NB4 (cell line): ENCODE measurements around the gene UBIAD1.

ENCODE experiments used
- DNase-seq: peaks from one replicate; pipeline ENCODE4 v3.0.0; 2010; ENCODE audit warnings: low read depth
- H3K4me3 ChIP-seq: one replicate; pipeline ENCODE4 v1.5.1; 2011; ENCODE audit warnings: mild to moderate bottlenecking, low read depth, low read length, moderate library complexity
- MYC ChIP-seq: IDR thresholded peaks from 2 replicates; pipeline ENCODE4 v1.6.1; 2011; ENCODE audit warnings: low read depth, low read length
- POLR2A ChIP-seq: IDR thresholded peaks from 2 replicates; pipeline ENCODE4 v1.6.1; 2011; ENCODE audit warnings: mild to moderate bottlenecking; ENCODE audit not compliant: insufficient read length; ENCODE audit errors: extremely low read depth
- TF ChIP-seq, protein P1 (sequence below): IDR thresholded peaks from 2 replicates; pipeline ENCODE4 v1.6.1; 2011; ENCODE audit warnings: low read depth, low read length
- TF ChIP-seq, protein P2 (sequence below): IDR thresholded peaks from one replicate; pipeline ENCODE4 v1.5.1; 2012; ENCODE audit warnings: low read depth, low read length

UBIAD1 gene

DNA sequence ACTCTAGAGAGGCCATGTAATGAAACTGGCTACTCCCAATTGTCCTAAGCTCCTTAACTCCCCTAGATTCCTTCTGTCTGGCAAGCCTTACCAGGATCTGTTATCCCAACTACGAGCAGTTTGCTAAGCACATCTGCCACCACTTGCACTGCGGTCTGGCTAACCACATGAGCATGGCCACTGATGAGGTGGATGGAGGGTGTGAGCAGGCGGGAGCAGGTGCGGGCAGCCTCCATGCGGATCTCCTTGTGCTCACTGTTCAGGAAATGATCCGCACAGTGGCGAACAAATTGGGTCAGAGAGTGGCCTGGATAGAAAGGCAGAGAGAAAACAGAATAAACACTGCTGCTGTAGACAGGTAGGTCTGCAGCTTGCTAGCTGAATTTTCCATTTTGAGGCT is 34.7 kb upstream of the UBIAD1 start:
- H3K4me3 ChIP-seq = no peak overlapping the region
- TF ChIP-seq, protein P1, sequence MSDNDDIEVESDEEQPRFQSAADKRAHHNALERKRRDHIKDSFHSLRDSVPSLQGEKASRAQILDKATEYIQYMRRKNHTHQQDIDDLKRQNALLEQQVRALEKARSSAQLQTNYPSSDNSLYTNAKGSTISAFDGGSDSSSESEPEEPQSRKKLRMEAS = no peak
- DNase-seq = no peak

DNA sequence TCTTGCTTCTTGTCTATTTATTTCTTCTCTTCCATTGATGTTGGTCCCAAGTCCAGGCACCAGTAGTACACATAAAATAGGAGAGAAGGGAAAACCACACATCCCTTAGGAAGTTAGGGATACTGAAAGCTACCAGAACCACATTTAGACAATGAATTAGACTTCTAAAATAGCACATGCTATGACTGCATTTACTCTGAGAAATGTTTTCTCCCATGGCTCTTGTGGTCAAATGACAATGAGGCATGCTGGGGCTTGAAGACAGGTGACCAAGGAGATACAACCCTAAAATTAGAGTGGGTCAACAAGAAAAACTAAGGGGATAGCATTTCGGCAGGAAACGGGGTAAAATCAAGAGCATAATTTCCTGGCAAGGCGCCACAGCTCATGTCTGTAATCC is 27.8 kb upstream of the UBIAD1 start:
- TF ChIP-seq, protein P1 = no peak
- TF ChIP-seq MYC (no peak), POLR2A (no peak)
- TF ChIP-seq, protein P2, sequence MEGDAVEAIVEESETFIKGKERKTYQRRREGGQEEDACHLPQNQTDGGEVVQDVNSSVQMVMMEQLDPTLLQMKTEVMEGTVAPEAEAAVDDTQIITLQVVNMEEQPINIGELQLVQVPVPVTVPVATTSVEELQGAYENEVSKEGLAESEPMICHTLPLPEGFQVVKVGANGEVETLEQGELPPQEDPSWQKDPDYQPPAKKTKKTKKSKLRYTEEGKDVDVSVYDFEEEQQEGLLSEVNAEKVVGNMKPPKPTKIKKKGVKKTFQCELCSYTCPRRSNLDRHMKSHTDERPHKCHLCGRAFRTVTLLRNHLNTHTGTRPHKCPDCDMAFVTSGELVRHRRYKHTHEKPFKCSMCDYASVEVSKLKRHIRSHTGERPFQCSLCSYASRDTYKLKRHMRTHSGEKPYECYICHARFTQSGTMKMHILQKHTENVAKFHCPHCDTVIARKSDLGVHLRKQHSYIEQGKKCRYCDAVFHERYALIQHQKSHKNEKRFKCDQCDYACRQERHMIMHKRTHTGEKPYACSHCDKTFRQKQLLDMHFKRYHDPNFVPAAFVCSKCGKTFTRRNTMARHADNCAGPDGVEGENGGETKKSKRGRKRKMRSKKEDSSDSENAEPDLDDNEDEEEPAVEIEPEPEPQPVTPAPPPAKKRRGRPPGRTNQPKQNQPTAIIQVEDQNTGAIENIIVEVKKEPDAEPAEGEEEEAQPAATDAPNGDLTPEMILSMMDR = no peak
- no peak overlapping the region for H3K4me3 ChIP-seq
- no peak for DNase-seq

DNA sequence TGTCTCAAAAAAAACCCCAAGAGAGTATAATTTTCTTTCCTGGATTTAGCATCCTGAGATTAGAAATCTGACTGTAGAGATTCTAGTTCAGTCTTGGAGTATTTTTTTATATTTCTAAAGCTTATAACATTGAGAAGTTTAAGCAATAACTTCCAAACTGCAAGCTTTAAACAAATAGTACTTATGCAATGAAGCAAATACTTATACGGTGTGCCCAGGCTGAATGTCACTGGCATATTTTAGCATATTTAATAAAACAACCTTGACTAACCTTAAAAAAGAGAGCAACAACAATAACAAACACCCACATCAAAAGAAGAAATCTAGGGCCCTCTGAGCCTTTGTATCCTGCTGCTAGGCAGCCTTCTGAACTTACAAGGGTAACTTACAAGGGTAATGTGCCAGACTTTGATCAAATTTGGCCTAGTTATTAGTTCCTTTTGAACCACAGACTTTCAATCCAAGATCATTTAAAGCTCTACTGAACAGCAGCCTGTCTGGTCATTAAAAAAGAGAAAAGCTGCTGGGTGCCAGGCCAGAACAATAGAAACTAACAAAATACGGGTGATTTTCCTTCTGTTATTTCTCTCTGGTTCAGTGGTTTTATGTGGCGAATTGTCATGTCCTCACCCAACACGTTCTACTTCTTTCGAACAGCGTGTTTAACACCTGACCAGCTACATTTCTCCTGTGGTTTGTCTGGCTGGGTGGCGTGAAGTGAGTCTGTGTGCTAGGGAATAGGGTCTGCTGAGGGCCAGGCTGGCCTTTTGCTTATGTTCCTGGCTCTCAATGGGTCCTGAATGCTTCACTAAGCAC is 26.9 kb upstream of the UBIAD1 start:
- no peak for DNase-seq
- no peak overlapping the region for H3K4me3 ChIP-seq
- TF ChIP-seq MYC (no peak), POLR2A (no peak)
- TF ChIP-seq, protein P2 = no peak
- TF ChIP-seq, protein P1 = no peak

DNA sequence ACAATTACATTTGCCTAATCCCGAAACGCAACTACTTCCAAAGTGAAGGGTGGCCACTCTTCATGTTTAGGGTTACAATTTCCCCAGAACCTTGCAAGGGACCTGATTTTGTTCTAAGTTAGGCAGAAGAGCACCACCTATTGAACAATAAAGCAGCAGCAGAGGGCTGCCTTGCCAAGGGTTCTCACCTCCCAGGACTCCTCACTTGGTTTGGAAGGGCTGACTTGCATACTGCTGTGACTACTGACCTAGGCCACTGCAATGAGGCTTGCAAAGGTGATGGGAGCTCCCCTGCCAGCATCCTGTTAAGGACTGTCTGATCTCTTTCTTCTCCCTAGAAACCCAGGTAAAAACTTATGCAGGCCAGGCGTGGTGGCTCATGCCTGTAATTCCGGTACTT is 24.8 kb upstream of the UBIAD1 start:
- H3K4me3 ChIP-seq = no peak overlapping the region
- DNase-seq = peak; percentile 11
- TF ChIP-seq, protein P1 = no peak
- TF ChIP-seq MYC = no peak
- no peak for TF ChIP-seq POLR2A
- TF ChIP-seq, protein P2 = no peak

DNA sequence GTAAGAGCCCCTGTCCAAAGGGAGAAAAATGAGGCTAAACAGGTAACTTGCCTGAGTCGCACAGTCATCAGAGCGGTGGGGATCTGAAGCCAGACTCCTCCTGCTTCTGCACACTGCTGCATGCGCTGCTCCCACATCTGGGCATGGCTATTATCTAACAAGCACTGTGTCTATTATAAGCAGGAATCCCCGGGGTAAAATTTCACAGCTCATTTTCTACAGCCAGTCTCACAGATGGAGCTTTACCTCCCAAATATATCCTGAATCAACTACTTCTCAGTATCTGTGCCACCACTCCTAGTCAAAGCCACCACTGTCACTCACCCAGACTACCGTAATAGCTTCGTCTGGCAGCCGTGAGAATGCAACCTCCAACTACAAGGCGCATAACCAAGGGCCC is 20.5 kb upstream of the UBIAD1 start:
- DNase-seq = no peak
- TF ChIP-seq POLR2A (no peak), MYC (no peak)
- TF ChIP-seq, protein P2 = no peak
- TF ChIP-seq, protein P1 = no peak
- H3K4me3 ChIP-seq = no peak overlapping the region

DNA sequence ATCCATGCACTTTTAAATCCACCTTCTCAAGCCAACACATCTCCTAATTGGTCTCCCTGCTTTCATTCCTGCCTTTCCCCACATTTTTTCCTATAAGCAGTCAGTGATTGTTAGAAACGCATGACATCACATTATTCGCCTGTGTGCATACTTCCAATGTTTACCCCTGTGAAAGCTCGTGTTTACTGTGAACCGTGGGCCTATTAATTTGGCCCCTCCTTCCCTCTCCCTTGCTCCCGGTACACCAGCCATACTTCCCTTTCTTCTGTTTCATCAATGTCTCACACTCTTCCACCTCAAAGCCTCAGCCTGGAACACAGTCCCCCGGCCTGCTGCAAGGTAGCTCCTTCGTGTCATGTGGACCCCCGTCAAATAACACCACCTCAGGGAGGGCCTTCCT is 19.8 kb upstream of the UBIAD1 start:
- TF ChIP-seq, protein P1 = no peak
- TF ChIP-seq, protein P2 = no peak
- TF ChIP-seq MYC (no peak), POLR2A (no peak)
- DNase-seq = no peak
- no peak overlapping the region for H3K4me3 ChIP-seq
